A549 (cell line): Measurements from ENCODE around the gene RALBP1.
A peak's percentile ranks its signal among the peaks of the same experiment; 100 is the strongest.

Experiments used
- CHD2 ChIP-seq: fragments of 150-350 bp; IDR thresholded peaks from 2 replicates; pipeline ENCODE4 v1.6.1; 2014; ENCODE audit warnings: low read length; ENCODE audit not compliant: partially characterized antibody
- CTCF ChIP-seq: fragments of >200 bp; sonication (Bioruptor Twin); formaldehyde crosslinking; IDR thresholded peaks from 3 replicates; pipeline ENCODE4 v1.5.1; 2016
- FOSL2 ChIP-seq, 2 experiments: fragments of 450-650 bp in 1 of 2; fragments of >200 bp in 1 of 2; sonication (Bioruptor Twin) in 1 of 2; formaldehyde crosslinking; IDR thresholded peaks; 2 replicates each; pipeline versions ENCODE4 v1.5.0 to v1.6.1; 2016 to 2020; ENCODE audit warnings: mild to moderate bottlenecking in 1 of 2, moderate library complexity in 1 of 2
- PHF8 ChIP-seq: fragments of 200-600 bp; sonication (generic); IDR thresholded peaks from 2 replicates; pipeline ENCODE4 v1.6.1; 2016; ENCODE audit warnings: low read depth, mild to moderate bottlenecking, antibody characterized with exemption, moderate library complexity, borderline replicate concordance
- POLR2A ChIP-seq: IDR thresholded peaks from 2 replicates; pipeline ENCODE4 v1.6.1; 2012; ENCODE audit warnings: mild to moderate bottlenecking, low read length
- REST ChIP-seq: fragments of 200-600 bp; sonication (generic); IDR thresholded peaks from 2 replicates; pipeline ENCODE4 v1.6.1; 2016; ENCODE audit warnings: antibody characterized with exemption, mild to moderate bottlenecking, moderate library complexity
- ZSCAN20 ChIP-seq: fragments of 250-450 bp; sonication (Bioruptor Pico); IDR thresholded peaks from 2 replicates; pipeline ENCODE4 v1.8.0; 2022; ENCODE audit warnings: mild to moderate bottlenecking, moderate library complexity

GRCh38 chr18:9474983-9475642 lies at the start of gene RALBP1:
- TF ChIP-seq PHF8 = peak; percentile 59; the same call in 1 of the 2 replicates
- TF ChIP-seq REST = peak; percentile 69
- TF ChIP-seq CHD2 = peak; percentile 71
- 0 out of 3 replicates have a peak, but pooled peaks have one; percentile 16 for TF ChIP-seq CTCF
- no peak for TF ChIP-seq FOSL2 (IDR thresholded peaks at IDR 0.05)
- no peak for TF ChIP-seq FOSL2 (CRISPR knock-in tag; IDR thresholded peaks at IDR 0.05)
- TF ChIP-seq POLR2A = peak; percentile 90
- no peak for TF ChIP-seq ZSCAN20 (CRISPR knock-in tag)
